HEK293T (cell line): ENCODE measurements around the gene HECA.

Experiments
- BHLHE40 ChIP-seq: fragments of 450-650 bp; IDR thresholded peaks from 2 replicates; pipeline ENCODE4 v1.6.1; 2016; ENCODE audit warnings: mild to moderate bottlenecking, moderate library complexity, borderline replicate concordance
- ELF4 ChIP-seq: fragments of 450-650 bp; IDR thresholded peaks from 2 replicates; pipeline ENCODE4 v1.6.1; 2017; ENCODE audit warnings: antibody characterized with exemption
- FOXA1 ChIP-seq: fragments of 450-650 bp; IDR thresholded peaks from 2 replicates; pipeline ENCODE4 v1.6.1; 2016; ENCODE audit warnings: mild to moderate bottlenecking
- FOXK2 ChIP-seq: fragments of 450-650 bp; IDR thresholded peaks from 2 replicates; pipeline ENCODE4 v1.6.1; 2016; ENCODE audit warnings: mild to moderate bottlenecking
- FOXM1 ChIP-seq: fragments of 450-650 bp; IDR thresholded peaks from 2 replicates; pipeline ENCODE4 v1.6.1; 2017; ENCODE audit warnings: mild to moderate bottlenecking, borderline replicate concordance
- HDGF ChIP-seq: fragments of 450-650 bp; IDR thresholded peaks from 2 replicates; pipeline ENCODE4 v1.6.1; 2017; ENCODE audit warnings: antibody characterized with exemption, borderline replicate concordance
- L3MBTL2 ChIP-seq: fragments of 450-650 bp; conservative IDR thresholded peaks from 2 replicates; pipeline ENCODE4 v1.6.1; 2016; ENCODE audit warnings: mild to moderate bottlenecking
- NFRKB ChIP-seq: fragments of 450-650 bp; IDR thresholded peaks from 2 replicates; pipeline ENCODE4 v1.6.1; 2016; ENCODE audit warnings: mild to moderate bottlenecking, moderate library complexity
- SP1 ChIP-seq: fragments of 450-650 bp; IDR thresholded peaks from 2 replicates; pipeline ENCODE4 v1.6.1; 2017
- SUZ12 ChIP-seq: fragments of 450-650 bp; IDR thresholded peaks from 2 replicates; pipeline ENCODE4 v1.6.1; 2016; ENCODE audit warnings: mild to moderate bottlenecking
- TARDBP ChIP-seq: fragments of 450-650 bp; IDR thresholded peaks from 2 replicates; pipeline ENCODE4 v1.6.1; 2016
- ZNF384 ChIP-seq: fragments of 450-650 bp; IDR thresholded peaks from 2 replicates; pipeline ENCODE4 v1.6.1; 2016
- TF ChIP-seq, protein P1 (sequence below): fragments of 450-650 bp; IDR thresholded peaks from 2 replicates; pipeline ENCODE4 v1.6.1; 2016

DNA sequence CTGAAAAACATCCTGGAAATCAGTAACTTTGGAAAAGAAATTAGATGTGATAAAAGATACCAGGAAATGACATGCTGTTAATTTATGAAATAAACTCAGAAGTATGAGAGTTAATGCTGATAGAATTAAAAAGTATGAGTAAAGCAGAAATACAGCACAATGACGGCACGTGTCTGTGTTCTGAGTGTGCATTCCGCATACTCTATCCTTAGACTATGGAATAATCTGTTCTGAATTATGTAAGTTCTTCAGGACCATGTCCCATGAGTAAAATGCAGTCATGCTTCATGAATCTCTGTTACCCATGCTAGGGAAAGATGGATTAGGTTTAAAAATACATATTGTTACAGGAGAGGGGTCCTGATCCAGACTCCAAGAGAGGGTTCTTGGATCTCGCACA lies 21.7 kb downstream of the HECA start:
- TF ChIP-seq SUZ12: no peak
- no peak for TF ChIP-seq HDGF
- TF ChIP-seq SP1: no peak
- no peak for TF ChIP-seq FOXM1
- TF ChIP-seq ZNF384: no peak
- no peak for TF ChIP-seq ELF4
- no peak for TF ChIP-seq TARDBP
- TF ChIP-seq NFRKB: no peak
- no peak for TF ChIP-seq L3MBTL2
- TF ChIP-seq FOXA1: no peak
- no peak for TF ChIP-seq FOXK2
- TF ChIP-seq BHLHE40: no peak
- TF ChIP-seq, protein P1, sequence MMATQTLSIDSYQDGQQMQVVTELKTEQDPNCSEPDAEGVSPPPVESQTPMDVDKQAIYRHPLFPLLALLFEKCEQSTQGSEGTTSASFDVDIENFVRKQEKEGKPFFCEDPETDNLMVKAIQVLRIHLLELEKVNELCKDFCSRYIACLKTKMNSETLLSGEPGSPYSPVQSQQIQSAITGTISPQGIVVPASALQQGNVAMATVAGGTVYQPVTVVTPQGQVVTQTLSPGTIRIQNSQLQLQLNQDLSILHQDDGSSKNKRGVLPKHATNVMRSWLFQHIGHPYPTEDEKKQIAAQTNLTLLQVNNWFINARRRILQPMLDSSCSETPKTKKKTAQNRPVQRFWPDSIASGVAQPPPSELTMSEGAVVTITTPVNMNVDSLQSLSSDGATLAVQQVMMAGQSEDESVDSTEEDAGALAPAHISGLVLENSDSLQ: no peak
